Upper lobe of left lung (tissue), 6 donors: ENCODE results near the gene ATXN7L1. TPM values are rescaled to one million over a fixed set of nuclear protein-coding genes. Genes with fewer than 3 reads are reported as not detected.

ENCODE experiments used
- ATAC-seq, 2 donors: fragments of 200-7000 bp; cut with Tn5 transposase; one replicate each; pipeline ENCODE4 v1.9.1; 2022; ENCODE audit warnings: mild to moderate bottlenecking in 2 of 2, moderate library complexity in 2 of 2; ENCODE audit not compliant: low FRiP score in 2 of 2
- DNase-seq, 2 donors: peaks; one replicate each; pipeline ENCODE4 v3.0.0-alpha.2; 2019 to 2020
- H3K27ac ChIP-seq, 4 donors: fragments of 200-600 bp; sonication (generic); one replicate each; pipeline ENCODE4 v1.5.1; 2016 to 2019
- H3K27me3 ChIP-seq, 4 donors: fragments of 200-600 bp; sonication (generic); one replicate each; pipeline ENCODE4 v1.5.1; 2017 to 2019
- H3K36me3 ChIP-seq, 4 donors: fragments of 200-600 bp; sonication (generic); one replicate each; pipeline ENCODE4 v1.5.1; 2016 to 2019
- H3K4me1 ChIP-seq, 4 donors: fragments of 200-600 bp; sonication (generic); one replicate each; pipeline ENCODE4 v1.5.1; 2018 to 2019
- H3K4me3 ChIP-seq, 4 donors: fragments of 200-600 bp; sonication (generic); one replicate each; pipeline ENCODE4 v1.5.1; 2017 to 2019; ENCODE audit warnings: mild to moderate bottlenecking in 2 of 4, moderate library complexity in 1 of 4
- H3K9me3 ChIP-seq, 4 donors: fragments of 200-600 bp; sonication (generic); one replicate each; pipeline ENCODE4 v1.5.1; 2018 to 2019
- EP300 ChIP-seq, 4 donors: sonication (generic); formaldehyde crosslinking; IDR thresholded peaks; one replicate each; pipeline ENCODE4 v1.5.1; 2017; ENCODE audit warnings: antibody characterized with exemption in 4 of 4, control low read depth in 2 of 4
- POLR2A ChIP-seq, 4 donors: fragments of 450-650 bp; IDR thresholded peaks; one replicate each; pipeline ENCODE4 v1.5.1; 2016 to 2017; ENCODE audit warnings: antibody characterized with exemption in 4 of 4, mild to moderate bottlenecking in 2 of 4
- POLR2AphosphoS5 ChIP-seq, 2 donors: sonication (generic); formaldehyde crosslinking; IDR thresholded peaks; one replicate each; pipeline ENCODE4 v1.5.1; 2017; ENCODE audit warnings: antibody characterized with exemption in 2 of 2
- WGBS, 2 donors: methylation state at CpG; one replicate each; pipeline ENCODE4 v1.1.5; 2017 to 2018; 5-methylcytosine and 5-hydroxymethylcytosine counted together
- total RNA-seq, 6 donors: library from RNA; depleted of rRNA in 4 of 6; stranded (reverse); fragments of >200 nt in 4 of 6; gene quantifications; one replicate each; pipeline versions ENCODE4 v1.1.0 to v1.2.1, GENCODE V29; 2016 to 2021
- TF ChIP-seq, protein P1 (sequence below), 6 experiments: fragments of 450-650 bp in 4 of 6; fragments of 200-600 bp in 2 of 6; sonication (generic) in 2 of 6; IDR thresholded peaks; one replicate each; pipeline ENCODE4 v1.5.1; 2016 to 2019; ENCODE audit warnings: antibody characterized with exemption in 6 of 6
- donor health status: DM: no; HTN: no; CAD: no; lungs with moderate emphysema.
- donor health status: DM: no; HTN: yes; CAD: no; lungs with severe emphysema.

Gene ATXN7L1
- total RNA-seq, 6 donors from 2014 or later, result 7.1 to 43.0 (median 13.4) TPM

DNA sequence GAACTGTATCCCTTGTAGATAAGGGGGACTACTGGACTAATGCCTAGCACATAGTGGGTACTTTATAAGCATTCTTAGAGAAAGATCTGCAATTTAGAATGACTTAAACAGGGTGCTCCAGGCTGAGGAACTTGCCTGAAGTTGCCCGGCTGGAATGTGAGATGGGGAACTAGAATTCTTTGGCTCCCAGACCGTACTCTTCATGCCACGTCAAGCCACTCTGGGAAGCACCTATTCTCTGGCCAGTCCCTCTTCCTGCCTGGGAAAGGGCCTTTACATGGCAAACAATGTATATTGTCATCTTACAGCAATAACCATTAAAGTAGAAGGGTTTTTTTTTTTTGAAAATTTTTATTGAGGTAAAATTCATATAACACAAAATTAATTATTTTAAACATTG is 34.5 kb downstream of the ATXN7L1 start:
- no peak overlapping the region for H3K4me3 ChIP-seq
- DNase-seq (no peak), ATAC-seq (no peak)
- 78 to 84% methylated on average over 3 of the region's 3 CpGs for WGBS, 2 donors
- H3K27me3 ChIP-seq, result no peaks in the 10 kb centered on the region
- H3K36me3 ChIP-seq, result no peaks in the 10 kb centered on the region
- peaks cover 15 to 20% (median 18%) of the 10 kb centered on the region in 4 donors for H3K4me1 ChIP-seq
- no peaks in the 10 kb centered on the region for H3K9me3 ChIP-seq
- H3K27ac ChIP-seq, result no peak overlapping the region
- TF ChIP-seq EP300 (IDR thresholded peaks at IDR 0.05) (no peak), POLR2A (IDR thresholded peaks at IDR 0.05) (no peak), POLR2AphosphoS5 (IDR thresholded peaks at IDR 0.05) (no peak)
- TF ChIP-seq, protein P1, sequence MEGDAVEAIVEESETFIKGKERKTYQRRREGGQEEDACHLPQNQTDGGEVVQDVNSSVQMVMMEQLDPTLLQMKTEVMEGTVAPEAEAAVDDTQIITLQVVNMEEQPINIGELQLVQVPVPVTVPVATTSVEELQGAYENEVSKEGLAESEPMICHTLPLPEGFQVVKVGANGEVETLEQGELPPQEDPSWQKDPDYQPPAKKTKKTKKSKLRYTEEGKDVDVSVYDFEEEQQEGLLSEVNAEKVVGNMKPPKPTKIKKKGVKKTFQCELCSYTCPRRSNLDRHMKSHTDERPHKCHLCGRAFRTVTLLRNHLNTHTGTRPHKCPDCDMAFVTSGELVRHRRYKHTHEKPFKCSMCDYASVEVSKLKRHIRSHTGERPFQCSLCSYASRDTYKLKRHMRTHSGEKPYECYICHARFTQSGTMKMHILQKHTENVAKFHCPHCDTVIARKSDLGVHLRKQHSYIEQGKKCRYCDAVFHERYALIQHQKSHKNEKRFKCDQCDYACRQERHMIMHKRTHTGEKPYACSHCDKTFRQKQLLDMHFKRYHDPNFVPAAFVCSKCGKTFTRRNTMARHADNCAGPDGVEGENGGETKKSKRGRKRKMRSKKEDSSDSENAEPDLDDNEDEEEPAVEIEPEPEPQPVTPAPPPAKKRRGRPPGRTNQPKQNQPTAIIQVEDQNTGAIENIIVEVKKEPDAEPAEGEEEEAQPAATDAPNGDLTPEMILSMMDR (IDR thresholded peaks at IDR 0.05), result no peak

- WGBS, 2 donors, result 70 to 89% methylated on average over 7 to 8 of the region's 8 CpGs
- no peaks in the 10 kb centered on the region for H3K27me3 ChIP-seq
- TF ChIP-seq POLR2A (IDR thresholded peaks at IDR 0.05) (no peak), POLR2AphosphoS5 (IDR thresholded peaks at IDR 0.05) (no peak), EP300 (IDR thresholded peaks at IDR 0.05) (no peak)
- TF ChIP-seq, protein P1 (IDR thresholded peaks at IDR 0.05), result no peak
- ATAC-seq (no peak), DNase-seq (no peak)
- no peaks in the 10 kb centered on the region for H3K36me3 ChIP-seq
- no peaks in the 10 kb centered on the region for H3K9me3 ChIP-seq
- no peak overlapping the region for H3K27ac ChIP-seq
- no peak overlapping the region for H3K4me3 ChIP-seq
- H3K4me1 ChIP-seq, result peaks cover 15 to 20% (median 18%) of the 10 kb centered on the region in 4 donors
Measured at GRCh38 chr7:105840981-105841749, 35.2 kb downstream of the ATXN7L1 start.

- H3K9me3 ChIP-seq, result no peaks in the 10 kb centered on the region
- DNase-seq (no peak), ATAC-seq (no peak)
- 79 to 94% methylated on average over 2 of the region's 2 CpGs for WGBS, 2 donors
- no peaks in the 10 kb centered on the region for H3K36me3 ChIP-seq
- H3K4me3 ChIP-seq, result no peak overlapping the region
- H3K27ac ChIP-seq, result no peak overlapping the region
- H3K27me3 ChIP-seq, result no peaks in the 10 kb centered on the region
- TF ChIP-seq POLR2A (IDR thresholded peaks at IDR 0.05), result no peak
- TF ChIP-seq EP300 (IDR thresholded peaks at IDR 0.05), result no peak
- TF ChIP-seq, protein P1 (IDR thresholded peaks at IDR 0.05), result no peak
- peaks cover 15 to 20% (median 18%) of the 10 kb centered on the region in 4 donors for H3K4me1 ChIP-seq
Measured at GRCh38 chr7:105839266-105839665, 37.1 kb downstream of the ATXN7L1 start.

GRCh38 chr7:105838627-105839231 is 37.7 kb downstream of the ATXN7L1 start:
- DNase-seq, result peak in 1 of 2 donors; percentile 37
- peak in 1 of 2 donors; percentile 7 for ATAC-seq
- Histone ChIP-seq H3K27me3 (no peaks in the 10 kb centered on the region), H3K27ac (no peak overlapping the region), H3K4me1 (peaks cover 15 to 20% (median 18%) of the 10 kb centered on the region in 4 donors), H3K9me3 (no peaks in the 10 kb centered on the region), H3K36me3 (no peaks in the 10 kb centered on the region), H3K4me3 (no peak overlapping the region)
- 55 to 60% methylated on average over 10 of the region's 10 CpGs for WGBS, 2 donors
- TF ChIP-seq, protein P1 (IDR thresholded peaks at IDR 0.05), result no peak
- TF ChIP-seq POLR2A (IDR thresholded peaks at IDR 0.05), result no peak
- TF ChIP-seq EP300 (IDR thresholded peaks at IDR 0.05), result no peak
- no peak for TF ChIP-seq POLR2AphosphoS5 (IDR thresholded peaks at IDR 0.05)
